HG02943 (cell line): ENCODE results near the gene PRKN.

ENCODE experiments used
- ATAC-seq: cut with Tn5 transposase; IDR thresholded peaks from one replicate; pipeline ENCODE4 v1.9.1; 2021; ENCODE audit warnings: mild to moderate bottlenecking, low read depth, moderate library complexity; ENCODE audit not compliant: unreplicated experiment

PRKN gene

GRCh38 chr6:161405418-161405817 lies 1322.1 kb downstream of the PRKN start:
- no peak for ATAC-seq

GRCh38 chr6:161403717-161404116 lies 1323.8 kb downstream of the PRKN start:
- ATAC-seq: no peak

GRCh38 chr6:161401587-161402309 lies 1325.8 kb downstream of the PRKN start:
- no peak for ATAC-seq

- ATAC-seq: no peak
These were observed 1326.9 kb downstream of the PRKN start for GRCh38 chr6:161400671-161401070.

- ATAC-seq: no peak
These were observed 1331.0 kb downstream of the PRKN start for GRCh38 chr6:161396539-161396938.

GRCh38 chr6:161395716-161396231 lies 1331.8 kb downstream of the PRKN start:
- ATAC-seq: no peak

- no peak for ATAC-seq
These were observed 1333.1 kb downstream of the PRKN start for GRCh38 chr6:161394437-161394836.

GRCh38 chr6:161393839-161394364 lies 1333.7 kb downstream of the PRKN start:
- peak; percentile 99 for ATAC-seq

GRCh38 chr6:161393292-161393691 lies 1334.3 kb downstream of the PRKN start:
- ATAC-seq: no peak

GRCh38 chr6:161389756-161390155 lies 1337.8 kb downstream of the PRKN start:
- no peak for ATAC-seq

GRCh38 chr6:161383951-161384350 lies 1343.6 kb downstream of the PRKN start:
- ATAC-seq: no peak

- ATAC-seq: no peak
These were observed 1347.6 kb downstream of the PRKN start for GRCh38 chr6:161379834-161380582.

- ATAC-seq: no peak
These were observed 1349.5 kb downstream of the PRKN start for GRCh38 chr6:161378115-161378514.

GRCh38 chr6:161377116-161377515 lies 1350.5 kb downstream of the PRKN start:
- no peak for ATAC-seq

- no peak for ATAC-seq
These were observed 1351.2 kb downstream of the PRKN start for GRCh38 chr6:161376367-161376766.

- ATAC-seq: no peak
These were observed 1352.3 kb downstream of the PRKN start for GRCh38 chr6:161374971-161375873.

GRCh38 chr6:161373905-161374451 lies 1353.6 kb downstream of the PRKN start:
- peak; percentile 48 for ATAC-seq

GRCh38 chr6:161372422-161372793 lies 1355.2 kb downstream of the PRKN start:
- ATAC-seq: no peak

- no peak for ATAC-seq
These were observed 1356.7 kb downstream of the PRKN start for GRCh38 chr6:161370880-161371279.

GRCh38 chr6:161369339-161369738 lies 1358.2 kb downstream of the PRKN start:
- ATAC-seq: no peak
